A549 (cell line): ENCODE results near the gene GRIK4.

Source experiments
- CTCF ChIP-seq: fragments of >200 bp; sonication (Bioruptor Twin); formaldehyde crosslinking; IDR thresholded peaks from 3 replicates; pipeline ENCODE4 v1.5.1; 2016
- HOXB13 ChIP-seq: fragments of 250-450 bp; sonication (Bioruptor Pico); IDR thresholded peaks from 2 replicates; pipeline ENCODE4 v1.5.0; 2020; ENCODE audit warnings: low read depth, mild to moderate bottlenecking, moderate library complexity
- HOXB5 ChIP-seq: fragments of 250-450 bp; sonication (Bioruptor Pico); IDR thresholded peaks from 2 replicates; pipeline ENCODE4 v1.5.0; 2020; ENCODE audit warnings: mild to moderate bottlenecking, moderate library complexity
- JUNB ChIP-seq: fragments of >200 bp; sonication (Bioruptor Twin); formaldehyde crosslinking; IDR thresholded peaks from 2 replicates; pipeline ENCODE4 v1.6.1; 2016
- NFE2L2 ChIP-seq: fragments of 150-350 bp; conservative IDR thresholded peaks from 2 replicates; pipeline ENCODE4 v1.6.1; 2014; ENCODE audit warnings: low read length
- TP53 ChIP-seq: fragments of 250-450 bp; sonication (Bioruptor Pico); IDR thresholded peaks from 2 replicates; pipeline ENCODE4 v1.5.0; 2021; ENCODE audit warnings: mild to moderate bottlenecking, moderate library complexity
- ZFP36 ChIP-seq: fragments of 450-650 bp; IDR thresholded peaks from 2 replicates; pipeline ENCODE4 v1.6.1; 2014; ENCODE audit warnings: borderline replicate concordance; ENCODE audit not compliant: partially characterized antibody

DNA sequence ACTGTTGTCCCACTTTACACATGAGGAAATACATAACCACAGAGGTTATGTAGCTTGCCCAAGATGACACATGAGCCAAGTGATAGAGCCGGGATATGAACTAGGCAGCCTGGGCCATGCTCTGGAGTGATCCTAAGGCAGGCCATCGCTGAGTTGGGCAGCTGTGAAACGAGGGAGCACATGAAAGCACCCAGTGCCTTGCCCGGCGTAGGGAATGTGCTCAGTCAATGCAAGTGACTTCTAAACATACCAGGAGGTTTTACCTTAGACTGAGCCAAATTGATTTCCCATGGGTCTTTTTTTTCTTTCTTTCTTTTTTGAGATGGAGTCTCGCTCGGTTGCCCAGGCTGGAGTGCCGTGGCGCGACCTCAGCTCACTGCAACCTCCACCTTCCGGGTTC is 10.5 kb downstream of the GRIK4 start:
- TF ChIP-seq CTCF (no peak), HOXB13 (CRISPR knock-in tag) (no peak), HOXB5 (CRISPR knock-in tag) (no peak), JUNB (no peak), ZFP36 (no peak), TP53 (CRISPR knock-in tag) (no peak), NFE2L2 (no peak)
